OCI-LY1 (cell line): ENCODE data around the gene DENND11.

Source experiments
- CTCF ChIP-seq: fragments of 200-600 bp; sonication (generic), shearing (Covaris generic); IDR thresholded peaks from 2 replicates; pipeline ENCODE4 v1.5.1; 2017; ENCODE audit warnings: mild to moderate bottlenecking, antibody characterized with exemption, low read length, moderate library complexity, mixed read lengths
- EZH2 ChIP-seq: fragments of 200-600 bp; sonication (generic), shearing (Covaris generic); IDR thresholded peaks from 2 replicates; pipeline ENCODE4 v1.8.0; 2017; ENCODE audit warnings: borderline replicate concordance, mixed run types, mild to moderate bottlenecking, antibody characterized with exemption, low read length, moderate library complexity, mixed read lengths

- no peak for TF ChIP-seq CTCF
- TF ChIP-seq EZH2: no peak
Measured at GRCh38 chr7:141660259-141660658, 41.7 kb downstream of the DENND11 start.
